Naive B cell (primary cell): ENCODE data around the gene CDCP1. TPM values are rescaled to one million over a fixed set of nuclear protein-coding genes. Genes with fewer than 3 reads are reported as not detected.

ENCODE experiments used
- ATAC-seq, 2 donors: fragments of 150-1000 bp; cut with Tn5 transposase; 2 replicates each; pipeline ENCODE4 v1.10.0; 2021; ENCODE audit warnings: low read depth in 2 of 2, mild to moderate bottlenecking in 2 of 2, moderate library complexity in 2 of 2
- DNase-seq: peaks from one replicate; pipeline ENCODE4 v3.0.0; 2022
- H3K27ac Mint-ChIP-seq, 6 donors: one replicate each; pipeline ENCODE4 v1.8.0; 2020 to 2022; ENCODE audit warnings: mild to moderate bottlenecking in 6 of 6, mixed read lengths in 6 of 6, moderate library complexity in 5 of 6, inconsistent platforms in 2 of 6
- H3K27me3 Mint-ChIP-seq, 3 donors: one replicate each; pipeline ENCODE4 v1.8.0; 2021 to 2022; ENCODE audit warnings: mixed read lengths in 3 of 3, mild to moderate bottlenecking in 1 of 3
- H3K36me3 Mint-ChIP-seq, 2 donors: one replicate each; pipeline ENCODE4 v1.8.0; 2020 to 2022; ENCODE audit warnings: mixed read lengths in 2 of 2, inconsistent platforms in 1 of 2, mild to moderate bottlenecking in 1 of 2
- H3K4me1 Mint-ChIP-seq, 3 donors: one replicate each; pipeline ENCODE4 v1.8.0; 2020 to 2022; ENCODE audit warnings: mixed read lengths in 3 of 3, inconsistent platforms in 1 of 3, mild to moderate bottlenecking in 1 of 3, moderate library complexity in 1 of 3
- H3K4me3 Mint-ChIP-seq, 8 donors: one replicate each; pipeline ENCODE4 v1.8.0; 2020 to 2022; ENCODE audit warnings: mild to moderate bottlenecking in 8 of 8, mixed read lengths in 8 of 8, moderate library complexity in 8 of 8, inconsistent platforms in 2 of 8
- H3K9me3 Mint-ChIP-seq, 7 donors: one replicate each; pipeline ENCODE4 v1.8.0; 2020 to 2022; ENCODE audit warnings: mixed read lengths in 7 of 7, mild to moderate bottlenecking in 5 of 7, inconsistent platforms in 2 of 7, moderate library complexity in 1 of 7
- polyA plus RNA-seq, 6 donors: library from polyadenylated mRNA; unstranded; fragments of 300-500 nt; fragmentation: Illumina TruSeq; gene quantifications; one replicate each; pipeline ENCODE4 v1.2.3, GENCODE V29; 2021; ENCODE audit warnings: low read depth in 6 of 6

The CDCP1 gene
- polyA plus RNA-seq, 6 donors from 2014 or later, result not detected

DNA sequence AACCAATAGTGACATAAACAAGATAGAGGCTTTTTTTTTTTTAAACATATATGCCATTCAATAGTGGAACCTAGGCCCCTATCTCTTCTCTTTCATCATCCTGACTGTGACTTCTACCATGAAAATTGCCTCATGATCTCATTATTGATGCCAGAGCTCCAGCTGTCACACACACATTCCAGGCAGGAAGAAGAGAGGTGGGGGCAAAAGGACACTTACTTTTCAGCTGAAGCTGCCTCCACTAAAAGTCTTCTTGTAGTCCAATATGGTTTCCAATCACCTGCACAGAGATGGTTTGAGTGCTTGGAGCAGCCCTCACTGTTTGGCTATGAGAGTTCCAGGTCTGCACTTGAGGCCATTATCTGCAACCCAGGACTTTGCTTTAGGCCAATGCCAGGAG lies 75.1 kb downstream of the CDCP1 start:
- DNase-seq (no peak), ATAC-seq (no peak)
- Mint-ChIP-seq H3K27ac (no peak overlapping the region), H3K4me1 (no peaks in the 10 kb centered on the region), H3K27me3 (peaks cover 0 to 11% (median 10%) of the 10 kb centered on the region in 3 donors), H3K9me3 (no peaks in the 10 kb centered on the region), H3K36me3 (no peaks in the 10 kb centered on the region), H3K4me3 (no peak overlapping the region)

DNA sequence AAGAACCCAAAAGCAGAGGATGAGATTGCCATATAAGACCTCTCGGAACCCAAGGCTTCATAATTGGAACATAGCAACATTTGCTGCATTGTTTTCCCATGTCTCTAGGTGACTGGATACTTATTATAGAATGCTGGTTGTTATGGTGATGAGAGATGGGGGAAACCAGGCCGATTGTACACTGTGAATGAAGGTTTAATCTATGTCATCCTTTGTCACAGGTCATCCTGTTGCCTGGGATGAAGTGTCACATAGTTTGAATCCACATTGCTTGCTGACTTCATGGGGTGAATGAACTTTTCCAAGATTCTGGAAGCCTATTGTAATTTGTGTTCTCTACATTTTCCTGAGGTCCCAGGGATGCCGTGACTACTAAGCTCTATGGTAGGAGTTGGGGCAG lies 78.2 kb downstream of the CDCP1 start:
- no peak for DNase-seq
- ATAC-seq, result no peak
- no peak overlapping the region for H3K4me3 Mint-ChIP-seq
- H3K4me1 Mint-ChIP-seq, result peaks cover 0 to 7% (median 4%) of the 10 kb centered on the region in 3 donors
- H3K36me3 Mint-ChIP-seq, result no peaks in the 10 kb centered on the region
- H3K9me3 Mint-ChIP-seq, result peaks cover 0 to 2% (median 0%) of the 10 kb centered on the region in 7 donors
- H3K27me3 Mint-ChIP-seq, result peaks cover 0 to 11% (median 4%) of the 10 kb centered on the region in 3 donors
- peak overlapping the region in 1 of 6 donors; percentile 39 for H3K27ac Mint-ChIP-seq

DNA sequence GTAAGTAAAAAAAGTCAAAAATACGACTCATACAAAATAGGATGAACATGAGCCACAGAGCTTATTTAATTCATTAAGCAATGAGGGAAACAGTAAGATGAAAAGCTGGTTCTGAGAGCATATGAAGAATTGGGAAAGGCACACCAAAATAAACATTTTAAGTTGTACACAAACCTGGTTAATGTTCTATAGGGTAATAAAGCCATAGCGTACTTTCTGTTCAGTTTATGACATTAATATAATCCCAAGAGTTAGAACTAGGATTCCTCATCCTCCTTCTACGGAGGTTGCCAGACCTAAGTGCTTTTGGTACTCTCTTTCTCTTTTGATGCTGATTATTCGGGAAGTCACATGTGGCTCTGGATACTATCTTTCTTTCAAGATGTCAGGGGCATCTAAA lies 78.7 kb downstream of the CDCP1 start:
- H3K27me3 Mint-ChIP-seq, result peaks cover 0 to 11% (median 4%) of the 10 kb centered on the region in 3 donors
- no peak for DNase-seq
- H3K4me1 Mint-ChIP-seq, result peaks cover 0 to 7% (median 4%) of the 10 kb centered on the region in 3 donors
- no peaks in the 10 kb centered on the region for H3K36me3 Mint-ChIP-seq
- no peak for ATAC-seq
- peaks cover 0 to 2% (median 0%) of the 10 kb centered on the region in 7 donors for H3K9me3 Mint-ChIP-seq
- peak overlapping the region in 1 of 8 donors; percentile 6 for H3K4me3 Mint-ChIP-seq
- H3K27ac Mint-ChIP-seq, result no peak overlapping the region

DNA sequence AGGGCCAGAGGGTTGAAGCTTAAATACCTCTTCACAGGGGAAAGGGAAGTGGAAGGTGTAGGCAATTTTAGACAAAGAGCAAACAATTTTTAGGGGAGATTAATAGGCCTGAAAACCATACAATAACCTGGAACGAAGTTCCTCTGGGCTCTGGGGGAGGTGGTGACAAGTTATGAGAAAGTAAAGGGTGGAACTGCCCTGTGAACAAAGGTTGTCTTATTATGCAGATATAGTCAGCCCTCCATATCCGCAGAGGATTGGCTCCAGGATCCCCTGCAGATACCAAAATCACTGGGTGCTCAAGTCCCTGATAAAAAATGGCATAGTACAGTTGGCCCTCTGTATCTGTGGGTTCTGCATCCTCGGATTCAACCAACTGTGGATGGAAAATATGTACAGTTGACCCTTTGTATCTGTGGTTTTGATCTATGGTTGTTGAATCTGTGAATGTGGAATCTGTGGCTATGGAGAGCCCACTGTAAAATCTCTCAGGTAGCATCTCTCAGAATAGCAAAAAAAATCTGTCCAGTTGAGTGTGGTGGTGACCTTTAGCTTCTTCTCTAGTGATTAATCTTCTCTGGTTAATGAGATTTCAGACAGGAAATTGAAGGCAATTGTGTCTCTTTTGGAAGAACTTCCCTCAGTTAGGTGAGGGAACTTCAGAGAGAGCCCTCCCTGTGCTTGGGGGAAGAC lies 79.9 kb downstream of the CDCP1 start:
- Mint-ChIP-seq H3K4me1 (peaks cover 0 to 7% (median 4%) of the 10 kb centered on the region in 3 donors), H3K36me3 (no peaks in the 10 kb centered on the region), H3K4me3 (no peak overlapping the region), H3K9me3 (peaks cover 0 to 2% (median 0%) of the 10 kb centered on the region in 7 donors), H3K27me3 (peaks cover 0 to 11% (median 4%) of the 10 kb centered on the region in 3 donors), H3K27ac (no peak overlapping the region)
- ATAC-seq (no peak), DNase-seq (no peak)

DNA sequence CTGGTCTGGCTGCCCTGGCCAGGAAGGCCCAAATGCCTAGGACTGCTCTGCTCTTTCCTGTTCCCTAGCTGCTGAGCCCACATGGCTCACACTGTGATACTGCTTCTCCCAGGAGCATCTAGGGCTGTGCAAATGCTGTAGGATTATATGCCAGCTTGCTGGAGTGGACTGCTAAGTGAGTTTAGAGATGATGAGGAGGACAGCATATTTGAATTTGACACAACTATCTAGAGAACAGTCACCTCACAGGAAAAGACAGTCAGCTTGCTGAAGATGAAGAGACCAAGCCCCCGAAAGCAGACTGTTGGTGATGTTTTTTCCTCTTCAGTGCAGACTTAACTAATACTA lies 80.8 kb downstream of the CDCP1 start:
- peaks cover 0 to 11% (median 4%) of the 10 kb centered on the region in 3 donors for H3K27me3 Mint-ChIP-seq
- H3K4me3 Mint-ChIP-seq, result no peak overlapping the region
- no peak overlapping the region for H3K27ac Mint-ChIP-seq
- peaks cover 0 to 7% (median 4%) of the 10 kb centered on the region in 3 donors for H3K4me1 Mint-ChIP-seq
- DNase-seq, result no peak
- peaks cover 0 to 2% (median 0%) of the 10 kb centered on the region in 7 donors for H3K9me3 Mint-ChIP-seq
- H3K36me3 Mint-ChIP-seq, result no peaks in the 10 kb centered on the region
- ATAC-seq, result no peak

GRCh38 chr3:45064512-45065372 lies 81.4 kb downstream of the CDCP1 start:
- H3K27ac Mint-ChIP-seq, result no peak overlapping the region

GRCh38 chr3:45062697-45063070 lies 83.5 kb downstream of the CDCP1 start:
- no peak overlapping the region for H3K4me3 Mint-ChIP-seq
- H3K36me3 Mint-ChIP-seq, result no peaks in the 10 kb centered on the region

More at GRCh38 chr3:45064512-45065372, 81.4 kb downstream of the CDCP1 start:
- Mint-ChIP-seq H3K4me1 (peaks cover 0 to 7% (median 4%) of the 10 kb centered on the region in 3 donors), H3K36me3 (no peaks in the 10 kb centered on the region), H3K9me3 (peaks cover 0 to 2% (median 0%) of the 10 kb centered on the region in 7 donors), H3K27me3 (peaks cover 0 to 11% (median 4%) of the 10 kb centered on the region in 3 donors), H3K4me3 (peak overlapping the region in 1 of 8 donors; percentile 35)
- DNase-seq (no peak), ATAC-seq (no peak)

DNA sequence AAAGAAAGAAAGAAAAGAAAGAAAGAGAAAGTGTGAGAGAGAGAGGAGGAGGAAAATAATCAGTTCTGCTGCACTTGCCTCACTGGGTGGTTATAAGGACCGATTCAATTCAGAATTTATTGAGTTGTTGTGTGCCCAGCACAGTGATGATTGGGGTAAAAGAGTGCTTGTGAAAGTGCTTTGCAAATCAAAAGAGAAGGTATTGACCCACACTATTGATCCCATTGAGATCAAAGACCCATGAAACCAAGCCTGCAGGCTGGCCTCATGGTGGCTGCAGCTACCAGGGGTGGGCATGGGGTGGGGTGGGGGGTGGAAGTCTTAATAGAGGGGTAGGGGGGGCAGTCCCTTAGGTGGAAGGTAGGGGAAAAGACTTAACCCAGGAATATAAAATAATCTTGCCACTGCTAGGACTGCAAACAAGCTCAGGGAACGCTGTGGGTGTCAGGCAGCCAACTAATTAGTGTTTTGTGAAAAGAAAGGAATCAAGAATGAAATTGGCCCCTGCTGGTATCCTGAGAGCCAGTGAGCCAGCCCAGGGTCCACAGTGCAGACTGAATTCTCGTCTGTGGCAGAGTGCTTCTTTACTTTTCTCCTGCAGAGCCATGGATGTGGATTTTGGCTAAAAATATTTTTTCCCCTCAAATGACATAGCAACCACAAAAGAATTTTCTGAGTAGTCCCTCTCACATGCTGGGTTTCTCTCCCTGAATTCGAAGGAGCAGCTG lies 85.8 kb downstream of the CDCP1 start:
- H3K9me3 Mint-ChIP-seq, result peaks cover 0 to 2% (median 0%) of the 10 kb centered on the region in 7 donors
- H3K27me3 Mint-ChIP-seq, result peaks cover 4 to 16% (median 6%) of the 10 kb centered on the region in 3 donors
- DNase-seq (no peak), ATAC-seq (no peak)
- no peaks in the 10 kb centered on the region for H3K36me3 Mint-ChIP-seq
- H3K4me3 Mint-ChIP-seq, result no peak overlapping the region
- H3K4me1 Mint-ChIP-seq, result peaks cover 0 to 7% (median 4%) of the 10 kb centered on the region in 3 donors
- H3K27ac Mint-ChIP-seq, result peak overlapping the region in 1 of 6 donors; percentile 11

More at GRCh38 chr3:45062697-45063070, 83.5 kb downstream of the CDCP1 start:
- ATAC-seq (no peak), DNase-seq (no peak)
- peaks cover 0 to 7% (median 4%) of the 10 kb centered on the region in 3 donors for H3K4me1 Mint-ChIP-seq
- H3K27ac Mint-ChIP-seq, result no peak overlapping the region
- peaks cover 0 to 2% (median 0%) of the 10 kb centered on the region in 7 donors for H3K9me3 Mint-ChIP-seq
- H3K27me3 Mint-ChIP-seq, result peaks cover 4 to 6% (median 4%) of the 10 kb centered on the region in 3 donors

- DNase-seq (no peak), ATAC-seq (no peak)
- Mint-ChIP-seq H3K9me3 (no peaks in the 10 kb centered on the region), H3K36me3 (no peaks in the 10 kb centered on the region), H3K27ac (no peak overlapping the region), H3K4me1 (no peaks in the 10 kb centered on the region), H3K27me3 (peaks cover 0 to 16% (median 6%) of the 10 kb centered on the region in 3 donors), H3K4me3 (no peak overlapping the region)
These were observed 87.0 kb downstream of the CDCP1 start for GRCh38 chr3:45059132-45059531.

- Mint-ChIP-seq H3K27me3 (peaks cover 0 to 16% (median 6%) of the 10 kb centered on the region in 3 donors), H3K4me3 (no peak overlapping the region), H3K36me3 (no peaks in the 10 kb centered on the region), H3K9me3 (no peaks in the 10 kb centered on the region), H3K4me1 (no peaks in the 10 kb centered on the region), H3K27ac (no peak overlapping the region)
- ATAC-seq, result no peak
- no peak for DNase-seq
These were observed 88.6 kb downstream of the CDCP1 start for GRCh38 chr3:45057557-45057956.

GRCh38 chr3:45056608-45057301 lies 89.4 kb downstream of the CDCP1 start:
- no peaks in the 10 kb centered on the region for H3K9me3 Mint-ChIP-seq
- peaks cover 0 to 16% (median 6%) of the 10 kb centered on the region in 3 donors for H3K27me3 Mint-ChIP-seq
- H3K4me3 Mint-ChIP-seq, result no peak overlapping the region
- H3K27ac Mint-ChIP-seq, result no peak overlapping the region
- H3K4me1 Mint-ChIP-seq, result no peaks in the 10 kb centered on the region
- DNase-seq, result no peak
- ATAC-seq, result no peak
- no peaks in the 10 kb centered on the region for H3K36me3 Mint-ChIP-seq

DNA sequence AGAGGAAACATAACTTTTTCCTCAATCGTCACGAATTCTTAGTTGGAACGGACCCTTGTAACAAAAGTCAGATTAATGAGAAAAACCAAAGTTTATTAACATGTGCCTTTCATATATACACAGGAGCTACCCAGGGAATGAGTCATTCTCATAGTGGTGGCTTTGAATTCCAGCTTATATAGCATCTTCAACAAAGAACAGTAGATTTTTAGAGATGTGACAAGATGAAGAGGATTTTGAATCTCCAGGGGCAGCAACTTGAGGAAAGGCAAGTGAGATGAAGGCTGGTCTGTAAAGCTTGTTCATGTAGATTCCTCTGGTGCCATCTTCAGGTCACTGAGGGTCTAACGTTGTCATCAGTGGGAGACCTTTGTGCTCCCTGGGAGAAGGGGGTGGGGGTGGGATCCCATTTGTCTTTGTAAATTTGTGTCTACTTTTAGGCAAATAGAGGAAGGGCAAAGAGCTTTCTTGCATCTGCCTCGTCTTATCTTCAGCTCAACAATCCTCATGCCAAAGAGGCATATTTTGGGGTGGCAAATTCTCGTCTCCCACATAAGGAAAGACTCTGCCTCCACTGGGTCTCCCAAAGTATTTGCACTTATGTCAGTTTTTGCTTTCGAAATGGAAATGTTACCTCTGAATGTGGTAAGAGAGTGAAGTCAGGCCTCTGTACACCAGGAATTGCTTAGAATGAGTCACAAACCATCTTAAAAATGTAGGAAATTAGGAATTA lies 90.6 kb downstream of the CDCP1 start:
- DNase-seq (no peak), ATAC-seq (no peak)
- H3K4me3 Mint-ChIP-seq, result no peak overlapping the region
- no peaks in the 10 kb centered on the region for H3K4me1 Mint-ChIP-seq
- H3K27me3 Mint-ChIP-seq, result peaks cover 0 to 20% (median 6%) of the 10 kb centered on the region in 3 donors
- H3K27ac Mint-ChIP-seq, result no peak overlapping the region
- H3K36me3 Mint-ChIP-seq, result no peaks in the 10 kb centered on the region
- no peaks in the 10 kb centered on the region for H3K9me3 Mint-ChIP-seq
